Endodermal cell (in vitro differentiated cells): Measurements from ENCODE around the gene OTOL1. TPM values are rescaled to one million over a fixed set of nuclear protein-coding genes. Genes with fewer than 3 reads are reported as not detected.

Experiments
- DNase-seq: peaks from one replicate; pipeline ENCODE4 v3.0.0-alpha.2; 2017
- H3K27ac ChIP-seq: 2 replicates; pipeline ENCODE4 v1.5.1; 2013; ENCODE audit warnings: mild to moderate bottlenecking, low read depth, low read length, moderate library complexity
- H3K27me3 ChIP-seq: 2 replicates; pipeline ENCODE4 v1.6.1; 2013; ENCODE audit warnings: mild to moderate bottlenecking, low read length, moderate library complexity; ENCODE audit not compliant: insufficient read depth, control insufficient read depth, poor library complexity, severe bottlenecking
- H3K36me3 ChIP-seq: 2 replicates; pipeline ENCODE4 v1.7.0; 2013; ENCODE audit warnings: mild to moderate bottlenecking, low read length, moderate library complexity; ENCODE audit not compliant: control insufficient read depth, insufficient read depth
- H3K4me1 ChIP-seq: one replicate; pipeline ENCODE4 v1.7.0; 2013; ENCODE audit warnings: low read length; ENCODE audit not compliant: control insufficient read depth, insufficient read depth
- H3K4me3 ChIP-seq: 2 replicates; pipeline ENCODE4 v1.5.1; 2013; ENCODE audit warnings: mild to moderate bottlenecking, low read length, moderate library complexity
- H3K9ac ChIP-seq: 2 replicates; pipeline ENCODE4 v1.6.1; 2013; ENCODE audit warnings: mild to moderate bottlenecking, low read length, moderate library complexity; ENCODE audit not compliant: poor library complexity, severe bottlenecking; ENCODE audit errors: extremely low read depth
- H3K9me3 ChIP-seq: 2 replicates; pipeline ENCODE4 v1.6.1; 2013; ENCODE audit warnings: mild to moderate bottlenecking, low read length, moderate library complexity; ENCODE audit not compliant: control insufficient read depth
- H3K27ac Mint-ChIP-seq: 2 replicates; pipeline ENCODE4 v1.8.0; 2020; ENCODE audit warnings: mixed read lengths
- H3K27me3 Mint-ChIP-seq: 2 replicates; pipeline ENCODE4 v1.8.0; 2021; ENCODE audit warnings: mild to moderate bottlenecking, mixed read lengths; ENCODE audit not compliant: insufficient read depth
- H3K36me3 Mint-ChIP-seq: 2 replicates; pipeline ENCODE4 v1.8.0; 2020; ENCODE audit warnings: low read depth, mixed read lengths
- H3K4me1 Mint-ChIP-seq: 2 replicates; pipeline ENCODE4 v1.8.0; 2020; ENCODE audit warnings: mixed read lengths
- H3K4me3 Mint-ChIP-seq: 2 replicates; pipeline ENCODE4 v1.8.0; 2020; ENCODE audit warnings: mild to moderate bottlenecking, moderate library complexity, mixed read lengths
- H3K9me3 Mint-ChIP-seq: 2 replicates; pipeline ENCODE4 v1.8.0; 2020; ENCODE audit warnings: mild to moderate bottlenecking, mixed read lengths
- WGBS, 2 experiments: methylation state at CpG; one replicate each; pipeline versions ENCODE4 v1.1.5 to v1.1.7; 2013; ENCODE audit warnings: missing lambda C conversion rate in 2 of 2, mixed read lengths in 1 of 2; ENCODE audit not compliant: insufficient coverage in 1 of 2, insufficient read length in 1 of 2; 5-methylcytosine and 5-hydroxymethylcytosine counted together
- total RNA-seq, 2 donors: library from RNA; stranded (reverse); fragmentation: NEBNext Ultra II Directional in 1 of 2; extraction: Animal tissue kit (Norgen Biotek cat#: 25700) in 1 of 2; gene quantifications; 2 replicates in 1 of 2; 3 replicates in 1 of 2; pipeline ENCODE4 v1.2.1, GENCODE V29; 2021
- TF ChIP-seq, protein P1 (sequence below): fragments of 200-600 bp; sonication (generic); conservative IDR thresholded peaks from 2 replicates; pipeline ENCODE4 v1.5.0; 2021; ENCODE audit warnings: antibody characterized with exemption, mild to moderate bottlenecking

OTOL1 gene
- total RNA-seq, 2 donors from 2014 or later, result not detected

DNA sequence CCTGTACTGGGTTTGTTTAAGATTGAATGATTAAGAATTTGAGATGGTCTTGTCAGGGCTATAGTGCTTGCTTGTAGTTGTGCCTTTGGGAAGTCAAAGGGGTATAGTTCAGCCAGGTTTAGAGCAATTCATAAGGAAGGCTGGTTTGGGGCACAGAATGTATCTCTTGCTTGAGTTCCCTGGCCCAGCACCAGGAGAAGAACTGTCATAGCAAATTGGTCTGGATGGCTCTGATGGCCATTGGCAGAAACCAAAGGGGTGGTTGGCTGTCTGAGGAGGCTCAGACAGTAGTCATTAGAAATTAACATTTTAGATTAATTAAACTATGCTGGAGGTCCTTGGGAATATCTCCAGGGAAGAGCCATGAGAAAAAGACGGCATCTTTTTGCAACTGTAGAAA is 25.4 kb upstream of the OTOL1 start:
- H3K9me3 ChIP-seq, result no peaks in the 10 kb centered on the region
- TF ChIP-seq, protein P1, sequence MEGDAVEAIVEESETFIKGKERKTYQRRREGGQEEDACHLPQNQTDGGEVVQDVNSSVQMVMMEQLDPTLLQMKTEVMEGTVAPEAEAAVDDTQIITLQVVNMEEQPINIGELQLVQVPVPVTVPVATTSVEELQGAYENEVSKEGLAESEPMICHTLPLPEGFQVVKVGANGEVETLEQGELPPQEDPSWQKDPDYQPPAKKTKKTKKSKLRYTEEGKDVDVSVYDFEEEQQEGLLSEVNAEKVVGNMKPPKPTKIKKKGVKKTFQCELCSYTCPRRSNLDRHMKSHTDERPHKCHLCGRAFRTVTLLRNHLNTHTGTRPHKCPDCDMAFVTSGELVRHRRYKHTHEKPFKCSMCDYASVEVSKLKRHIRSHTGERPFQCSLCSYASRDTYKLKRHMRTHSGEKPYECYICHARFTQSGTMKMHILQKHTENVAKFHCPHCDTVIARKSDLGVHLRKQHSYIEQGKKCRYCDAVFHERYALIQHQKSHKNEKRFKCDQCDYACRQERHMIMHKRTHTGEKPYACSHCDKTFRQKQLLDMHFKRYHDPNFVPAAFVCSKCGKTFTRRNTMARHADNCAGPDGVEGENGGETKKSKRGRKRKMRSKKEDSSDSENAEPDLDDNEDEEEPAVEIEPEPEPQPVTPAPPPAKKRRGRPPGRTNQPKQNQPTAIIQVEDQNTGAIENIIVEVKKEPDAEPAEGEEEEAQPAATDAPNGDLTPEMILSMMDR, result no peak
- no peak overlapping the region for H3K4me3 ChIP-seq
- Mint-ChIP-seq H3K27me3 (no peaks in the 10 kb centered on the region), H3K4me1 (no peaks in the 10 kb centered on the region), H3K4me3 (no peak overlapping the region), H3K27ac (no peak overlapping the region), H3K36me3 (no peaks in the 10 kb centered on the region), H3K9me3 (no peaks in the 10 kb centered on the region)
- no peak overlapping the region for H3K27ac ChIP-seq
- no peak for DNase-seq
- H3K4me1 ChIP-seq, result no peaks in the 10 kb centered on the region
- H3K9ac ChIP-seq, result no peak overlapping the region
- WGBS, 2 experiments, result 71 to 100% methylated on average over 1 of the region's 1 CpG
- H3K36me3 ChIP-seq, result no peaks in the 10 kb centered on the region
- no peaks in the 10 kb centered on the region for H3K27me3 ChIP-seq

DNA sequence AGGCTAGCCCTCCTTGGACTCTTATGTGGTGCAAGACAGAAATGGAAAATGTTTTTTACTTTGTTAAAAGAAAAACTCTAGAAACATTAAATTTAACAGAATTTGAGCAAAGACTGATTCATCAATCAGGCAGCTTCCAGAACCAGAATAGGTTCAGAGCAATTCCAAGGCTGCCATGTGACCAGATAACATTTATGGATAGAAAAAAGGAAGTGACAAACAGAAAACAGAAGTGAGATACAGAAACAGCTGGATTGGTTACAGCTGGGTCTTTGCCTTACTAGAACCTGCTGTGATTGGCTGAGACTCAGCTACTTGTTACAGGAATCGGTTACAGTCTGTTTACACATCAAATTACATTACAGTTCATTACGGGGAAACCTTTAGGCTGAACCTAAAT is 22.5 kb upstream of the OTOL1 start:
- Histone ChIP-seq H3K36me3 (no peaks in the 10 kb centered on the region), H3K4me1 (no peaks in the 10 kb centered on the region), H3K27ac (no peak overlapping the region), H3K9me3 (no peaks in the 10 kb centered on the region), H3K4me3 (no peak overlapping the region), H3K27me3 (no peaks in the 10 kb centered on the region), H3K9ac (no peak overlapping the region)
- H3K36me3 Mint-ChIP-seq, result no peaks in the 10 kb centered on the region
- H3K4me3 Mint-ChIP-seq, result no peak overlapping the region
- no peak overlapping the region for H3K27ac Mint-ChIP-seq
- 97% methylated on average over 2 of the region's 2 CpGs; no CpG with 5 or more reads in 1 of the 2 experiments for WGBS, 2 experiments
- no peaks in the 10 kb centered on the region for H3K4me1 Mint-ChIP-seq
- TF ChIP-seq, protein P1, result no peak
- H3K9me3 Mint-ChIP-seq, result no peaks in the 10 kb centered on the region
- H3K27me3 Mint-ChIP-seq, result no peaks in the 10 kb centered on the region
- no peak for DNase-seq

DNA sequence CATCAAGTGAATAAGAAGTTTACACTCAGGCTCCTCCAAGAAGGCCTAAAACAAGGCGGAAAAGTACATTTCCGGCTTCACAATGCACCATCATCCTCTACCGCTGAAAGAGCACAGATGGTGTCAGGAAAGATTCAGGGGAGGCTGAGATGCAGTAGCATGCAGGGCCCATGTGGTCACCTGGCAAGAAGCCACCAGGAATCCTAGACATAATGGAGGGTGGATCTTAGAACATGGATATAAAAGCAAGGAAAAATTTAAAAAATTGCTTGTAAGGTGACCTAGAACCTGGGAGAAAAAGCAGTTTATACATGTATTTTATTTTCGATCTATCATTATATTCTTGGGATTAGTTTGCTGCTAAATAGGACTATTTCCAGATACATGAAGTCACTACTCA is 21.9 kb upstream of the OTOL1 start:
- Histone ChIP-seq H3K9ac (no peak overlapping the region), H3K36me3 (no peaks in the 10 kb centered on the region), H3K27me3 (no peaks in the 10 kb centered on the region), H3K9me3 (no peaks in the 10 kb centered on the region), H3K27ac (no peak overlapping the region), H3K4me3 (no peak overlapping the region), H3K4me1 (no peaks in the 10 kb centered on the region)
- Mint-ChIP-seq H3K36me3 (no peaks in the 10 kb centered on the region), H3K4me1 (no peaks in the 10 kb centered on the region), H3K27me3 (no peaks in the 10 kb centered on the region), H3K4me3 (no peak overlapping the region), H3K27ac (no peak overlapping the region), H3K9me3 (no peaks in the 10 kb centered on the region)
- WGBS, 2 experiments, result 97 to 100% methylated on average over 2 to 4 of the region's 4 CpGs
- TF ChIP-seq, protein P1, result no peak
- no peak for DNase-seq
